Stomach (tissue), 19 donors: ENCODE results near the gene COMMD1. TPM values are rescaled to one million over a fixed set of nuclear protein-coding genes. Genes with fewer than 3 reads are reported as not detected.
"Not testable (repeated sequence)": the region's sequence is repeated elsewhere in the genome, so short reads cannot be mapped to it uniquely, and the experiment has no call there.

Source experiments
- DNase-seq, 2 donors: peaks; one replicate each; pipeline versions ENCODE4 v3.0.0 to v3.0.0-alpha.2; 2013 to 2019
- H3K27ac ChIP-seq, 5 donors: fragments of 200-600 bp in 4 of 5; sonication (generic) in 4 of 5; one replicate each; pipeline ENCODE4 v1.5.1; 2013 to 2019; ENCODE audit warnings: mild to moderate bottlenecking in 1 of 5, moderate library complexity in 1 of 5
- H3K27me3 ChIP-seq, 3 donors: fragments of 200-600 bp; sonication (generic); one replicate each; pipeline ENCODE4 v1.5.1; 2017 to 2019; ENCODE audit warnings: mixed run types in 1 of 3
- H3K36me3 ChIP-seq, 4 donors: fragments of 200-600 bp; sonication (generic); 1 replicate in 3 of 4; 2 replicates in 1 of 4; pipeline ENCODE4 v1.5.1; 2016 to 2019
- H3K4me1 ChIP-seq, 4 donors: fragments of 200-600 bp; sonication (generic); one replicate each; pipeline ENCODE4 v1.5.1; 2016 to 2019
- H3K4me3 ChIP-seq, 4 donors: fragments of 200-600 bp; sonication (generic) in 3 of 4; one replicate each; pipeline ENCODE4 v1.5.1; 2016 to 2019; ENCODE audit warnings: mild to moderate bottlenecking in 1 of 4
- H3K9me3 ChIP-seq, 4 donors: fragments of 200-600 bp; sonication (generic); one replicate each; pipeline ENCODE4 v1.5.1; 2016 to 2019
- CTCF ChIP-seq, 7 experiments: fragments of 450-650 bp in 4 of 7; fragments of 200-600 bp in 3 of 7; sonication (generic) in 3 of 7; IDR thresholded peaks; one replicate each; pipeline ENCODE4 v1.5.1; 2016 to 2019; ENCODE audit warnings: antibody characterized with exemption in 7 of 7, control low read depth in 2 of 7, mild to moderate bottlenecking in 1 of 7
- EP300 ChIP-seq: sonication (generic); formaldehyde crosslinking; IDR thresholded peaks from one replicate; pipeline ENCODE4 v1.6.1; 2017; ENCODE audit warnings: antibody characterized with exemption
- POLR2A ChIP-seq, 4 donors: fragments of 450-650 bp; IDR thresholded peaks; one replicate each; pipeline ENCODE4 v1.6.1; 2016; ENCODE audit warnings: antibody characterized with exemption in 4 of 4, control low read depth in 2 of 4, mild to moderate bottlenecking in 1 of 4, moderate library complexity in 1 of 4
- POLR2AphosphoS5 ChIP-seq, 3 donors: sonication (generic); formaldehyde crosslinking; IDR thresholded peaks; one replicate each; pipeline ENCODE4 v1.6.1; 2016; ENCODE audit warnings: antibody characterized with exemption in 3 of 3
- WGBS, 5 donors: extraction: QIAGEN DNeasy Blood & Tissue Kit in 3 of 5; methylation state at CpG; one replicate each; pipeline versions ENCODE4 v1.1.5 to v1.1.7; 2013 to 2018; 5-methylcytosine and 5-hydroxymethylcytosine counted together
- intact Hi-C: fragments of 100-400 bp; cut with DNase I; formaldehyde crosslinking; loops from one replicate; pipeline ENCODE4 v1.15.1; 2023; ENCODE audit warnings: low total_unique reads
- long read RNA-seq, 10 donors: transcript quantifications; one replicate each; lab custom pipeline, GENCODE V29; 2026
- polyA plus RNA-seq, 3 donors: library from polyadenylated mRNA; stranded (reverse); fragments of 200-250 nt; gene quantifications; one replicate each; pipeline ENCODE4 v1.2.3, GENCODE V29; 2013
- total RNA-seq, 5 donors: library from RNA; depleted of rRNA; stranded (reverse); fragments of >200 nt; gene quantifications; one replicate each; pipeline versions ENCODE4 v1.1.0 to v1.2.3, GENCODE V29; 2014 to 2016
- donor health status: healthy with polysubstance abuse.
- donor health status: Bipolar disorder and iron deficiency.
- donor health status: healthy.

COMMD1 gene
- 100 to 1,000 TPM in 2 of 5 donors, 10 to 100 TPM in 3; 12.1 to 155 (median 46.2) TPM for total RNA-seq
- polyA plus RNA-seq = 10 to 100 TPM; 45.1 to 60.3 (median 48.6) TPM
- long read RNA-seq, donor 1, transcript COMMD1-201 (3 exons, 911 nt) = major isoform, 10 of 10 reads
- long read RNA-seq, donor 1, partial matches to known transcripts = 0 of 10 reads
- long read RNA-seq, donor 1, other reads (novel, unspliced or antisense) = 0 of 10 reads
- long read RNA-seq, donor 2, transcript COMMD1-201 (3 exons, 911 nt) = major isoform, 10 of 10 reads
- long read RNA-seq, donor 2, partial matches to known transcripts = 0 of 10 reads
- long read RNA-seq, donor 2, other reads (novel, unspliced or antisense) = 0 of 10 reads
- long read RNA-seq, donor 3, transcript COMMD1-201 (3 exons, 911 nt) = major isoform, 11 of 13 reads
- long read RNA-seq, donor 3, partial matches to known transcripts = 0 of 13 reads
- long read RNA-seq, donor 3, other reads (novel, unspliced or antisense) = 0 of 13 reads
- long read RNA-seq, donor 4, partial matches to known transcripts = 0 of 2 reads
- long read RNA-seq, donor 4, other reads (novel, unspliced or antisense) = 0 of 2 reads
- long read RNA-seq, donor 5, transcript COMMD1-201 (3 exons, 911 nt) = major isoform, 14 of 14 reads
- long read RNA-seq, donor 5, partial matches to known transcripts = 0 of 14 reads
- long read RNA-seq, donor 5, other reads (novel, unspliced or antisense) = 0 of 14 reads
- long read RNA-seq, donor 6 = 0 reads
- long read RNA-seq, donor 7, transcript COMMD1-201 (3 exons, 911 nt) = major isoform, 18 of 18 reads
- long read RNA-seq, donor 7, partial matches to known transcripts = 0 of 18 reads
- long read RNA-seq, donor 7, other reads (novel, unspliced or antisense) = 0 of 18 reads
- long read RNA-seq, donor 8, transcript COMMD1-201 (3 exons, 911 nt) = major isoform, 11 of 12 reads
- long read RNA-seq, donor 8, partial matches to known transcripts = 0 of 12 reads
- long read RNA-seq, donor 8, other reads (novel, unspliced or antisense) = 0 of 12 reads
- long read RNA-seq, donor 9, transcript COMMD1-201 (3 exons, 911 nt) = major isoform, 28 of 34 reads
- long read RNA-seq, donor 9, partial matches to known transcripts = 6 of 34 reads
- long read RNA-seq, donor 9, other reads (novel, unspliced or antisense) = 0 of 34 reads
- long read RNA-seq, donor 10 = 0 reads

GRCh38 chr2:61905372-61906185, at the start of gene COMMD1:
Gene COMMD1, plus strand, starts transcription at chr2:61905674. Its CDS starts 5 bp downstream, at chr2:61905679.
- no peaks in the 10 kb centered on the region for H3K9me3 ChIP-seq
- peak within 1 kb of the TSS; percentile 69 to 86 (median 82) for H3K27ac ChIP-seq
- 0 to 1% (median 1%) methylated on average over 27 to 33 of the region's 33 CpGs for WGBS, 5 donors
- intact Hi-C loops = no loop called here
- DNase-seq = peak; percentile 86 to 94
- peak within 1 kb of the TSS; percentile 73 to 95 (median 84) for H3K4me3 ChIP-seq
- TF ChIP-seq POLR2AphosphoS5 (IDR thresholded peaks at IDR 0.05) = peak; percentile 73 to 85 (median 78)
- no peak for TF ChIP-seq EP300
- TF ChIP-seq CTCF (IDR thresholded peaks at IDR 0.05) = peak in 1 of 7 experiments; percentile 13
- peak in 2 of 4 donors; percentile 20 to 39 for TF ChIP-seq POLR2A (IDR thresholded peaks at IDR 0.05)
- peaks cover 9 to 48% (median 39%) of the 10 kb centered on the region in 4 donors for H3K4me1 ChIP-seq
- H3K36me3 ChIP-seq = no peaks in the 10 kb centered on the region
- no peaks in the 10 kb centered on the region for H3K27me3 ChIP-seq

GRCh38 chr2:61857224-61857623, 48.2 kb upstream of the COMMD1 start:
- H3K36me3 ChIP-seq = no peaks in the 10 kb centered on the region
- H3K27me3 ChIP-seq = no peaks in the 10 kb centered on the region
- TF ChIP-seq POLR2AphosphoS5 (IDR thresholded peaks at IDR 0.05) (no peak), POLR2A (IDR thresholded peaks at IDR 0.05) (no peak)
- no peak for DNase-seq
- intact Hi-C loops = no loop called here
- no peak overlapping the region for H3K27ac ChIP-seq
- 75 to 86% (median 83%) methylated on average over 3 of the region's 3 CpGs for WGBS, 5 donors
- H3K4me1 ChIP-seq = peaks cover 0 to 22% (median 15%) of the 10 kb centered on the region in 4 donors
- H3K9me3 ChIP-seq = peaks cover 0 to 5% (median 2%) of the 10 kb centered on the region in 4 donors
- H3K4me3 ChIP-seq = no peak overlapping the region

- DNase-seq = no peak
- intact Hi-C loops = no loop called here
- Histone ChIP-seq H3K9me3 (peaks cover 0 to 5% (median 3%) of the 10 kb centered on the region in 4 donors), H3K4me1 (no peaks in the 10 kb centered on the region), H3K4me3 (no peak overlapping the region), H3K36me3 (peaks cover 8 to 40% (median 31%) of the 10 kb centered on the region in 4 donors), H3K27me3 (no peaks in the 10 kb centered on the region), H3K27ac (no peak overlapping the region)
- 92 to 98% (median 97%) methylated on average over 5 of the region's 5 CpGs for WGBS, 5 donors
- no peak for TF ChIP-seq EP300
- TF ChIP-seq POLR2AphosphoS5 (IDR thresholded peaks at IDR 0.05) = no peak
- no peak for TF ChIP-seq POLR2A (IDR thresholded peaks at IDR 0.05)
- no peak for TF ChIP-seq CTCF (IDR thresholded peaks at IDR 0.05)
Observed at GRCh38 chr2:61862085-61862484, 43.4 kb upstream of the COMMD1 start.

GRCh38 chr2:61866482-61867089, 38.9 kb upstream of the COMMD1 start:
- WGBS, 5 donors = 95 to 99% (median 97%) methylated on average over 14 of the region's 14 CpGs
- intact Hi-C loops, H3K4me3 ChIP-seq, H3K9me3 ChIP-seq, DNase-seq, H3K27me3 ChIP-seq, H3K27ac ChIP-seq, H3K4me1 ChIP-seq: not testable (repeated sequence)
- H3K36me3 ChIP-seq = peaks cover 46 to 85% (median 76%) of the 10 kb centered on the region in 4 donors
